ENCODE results near the gene SCOC. TPM values are rescaled to one million over a fixed set of nuclear protein-coding genes. Genes with fewer than 3 reads are reported as not detected.

SCOC gene
- polyA plus RNA-seq, 1 donor = 83.0 TPM

Other genes starting within 250 kb of the SCOC start
- 10.6 TPM for gene MAML3, start 219.5 kb upstream of the SCOC start, polyA plus RNA-seq
- 1.9 TPM for gene CLGN, start 54.0 kb downstream of the SCOC start, polyA plus RNA-seq
- not detected for gene MGAT4D, start 124.6 kb downstream of the SCOC start, polyA plus RNA-seq
- gene ELMOD2, start 150.5 kb downstream of the SCOC start, polyA plus RNA-seq = 30.3 TPM
- not detected for gene UCP1, start 195.3 kb downstream of the SCOC start, polyA plus RNA-seq

All from large intestine (tissue), 1 donor.